T-helper 2 cell treated with Interferon-gamma antibody and Interleukin-4, amounts not matched to agents 100 ng/mL and 5 ng/mL, for 36 hours (primary cell): Measurements from ENCODE around the gene PRRC2A. TPM values are rescaled to one million over a fixed set of nuclear protein-coding genes. Genes with fewer than 3 reads are reported as not detected.
"Not testable (repeated sequence)": the region's sequence is repeated elsewhere in the genome, so short reads cannot be mapped to it uniquely, and the experiment has no call there.

ENCODE experiments used
- intact Hi-C: fragments of 100-400 bp; cut with micrococcal nuclease; formaldehyde crosslinking; loops from one replicate; pipeline ENCODE4 v1.15.1; 2023
- total RNA-seq: library from RNA; stranded (reverse); gene quantifications from 2 replicates; pipeline ENCODE4 v1.2.3, GENCODE V29; 2022

Gene PRRC2A
- total RNA-seq, 1 donor from 2014 or later: 240 TPM

- intact Hi-C loops: loop anchor here (2.0 to 5.0 kb wide), 2 partner anchors 13 to 90 kb away; no protein-coding TSS in a partner anchor
These were observed 38.3 kb upstream of the PRRC2A start, which contains the start of gene LTB for GRCh38 chr6:31582230-31582643. Gene LTB, minus strand, starts transcription at chr6:31582424. Its CDS starts 7 bp downstream, at chr6:31582417.

GRCh38 chr6:31585491-31585890 lies 35.0 kb upstream of the PRRC2A start:
- intact Hi-C loops: no loop called here

- intact Hi-C loops: no loop called here
These were observed 34.5 kb upstream of the PRRC2A start, which contains the start of gene LST1 for GRCh38 chr6:31586008-31586407. Gene LST1, plus strand, starts transcription at chr6:31586277. Its CDS starts 1,023 bp downstream, at chr6:31587300.

- intact Hi-C loops: no loop called here
These were observed 33.8 kb upstream of the PRRC2A start for GRCh38 chr6:31586599-31587281.

GRCh38 chr6:31587791-31588777 lies 32.4 kb upstream of the PRRC2A start:
- intact Hi-C loops: no loop called here

GRCh38 chr6:31588871-31589650 lies 31.5 kb upstream of the PRRC2A start:
- intact Hi-C loops: no loop called here

GRCh38 chr6:31590691-31591090 lies 29.8 kb upstream of the PRRC2A start:
- intact Hi-C loops: not testable (repeated sequence)

- intact Hi-C loops: no loop called here
These were observed 28.1 kb upstream of the PRRC2A start for GRCh38 chr6:31592396-31592771.

GRCh38 chr6:31597006-31597405 lies 23.5 kb upstream of the PRRC2A start:
- intact Hi-C loops: loop anchor here (1.0 kb wide), 2 partner anchors 16 to 103 kb away; no protein-coding TSS in a partner anchor

GRCh38 chr6:31607317-31607716 lies 13.2 kb upstream of the PRRC2A start:
- intact Hi-C loops: no loop called here

GRCh38 chr6:31609519-31610406 lies 10.8 kb upstream of the PRRC2A start:
- intact Hi-C loops: no loop called here

GRCh38 chr6:31610968-31611367 lies 9.5 kb upstream of the PRRC2A start:
- intact Hi-C loops: no loop called here

- intact Hi-C loops: no loop called here
These were observed 6.4 kb upstream of the PRRC2A start for GRCh38 chr6:31614075-31614619.

- intact Hi-C loops: no loop called here
These were observed 5.6 kb upstream of the PRRC2A start, which contains the start of gene AIF1 for GRCh38 chr6:31614684-31615578. Gene AIF1, plus strand, starts transcription at chr6:31615234. Its CDS starts 96 bp downstream, at chr6:31615330.

- intact Hi-C loops: no loop called here
These were observed 4.8 kb upstream of the PRRC2A start for GRCh38 chr6:31615748-31616147.

- intact Hi-C loops: no loop called here
These were observed 3.5 kb upstream of the PRRC2A start for GRCh38 chr6:31617010-31617409.

GRCh38 chr6:31619805-31620585 lies 520 bp upstream of the PRRC2A start:
- intact Hi-C loops: loop anchor here (1.0 to 2.0 kb wide), 7 partner anchors 32 to 242 kb away; partner anchors contain the start of genes BAG6, HSPA1B, NEU1 and NFKBIL1
